Karpas-422 (cell line): ENCODE measurements around the gene GNG3. TPM values are rescaled to one million over a fixed set of nuclear protein-coding genes. Genes with fewer than 3 reads are reported as not detected.
"Not testable (repeated sequence)": the region's sequence is repeated elsewhere in the genome, so short reads cannot be mapped to it uniquely, and the experiment has no call there.

Source experiments
- DNase-seq: peaks from one replicate; pipeline ENCODE4 v3.0.0-alpha.2; 2015
- H2AFZ ChIP-seq: fragments of 200-600 bp; sonication (generic); 2 replicates; pipeline ENCODE4 v1.6.1; 2014; ENCODE audit warnings: antibody characterized with exemption, low read length, mixed read lengths
- H3K27ac ChIP-seq: fragments of 200-600 bp; sonication (generic); 2 replicates; pipeline ENCODE4 v1.5.1; 2014; ENCODE audit warnings: mild to moderate bottlenecking, low read length, moderate library complexity
- H3K27me3 ChIP-seq: fragments of 200-600 bp; sonication (generic); 2 replicates; pipeline ENCODE4 v1.6.1; 2014; ENCODE audit warnings: low read length, mixed read lengths
- H3K36me3 ChIP-seq: fragments of 200-600 bp; sonication (generic); 2 replicates; pipeline ENCODE4 v1.6.1; 2014; ENCODE audit warnings: low read length, mixed read lengths; ENCODE audit not compliant: insufficient read depth
- H3K4me1 ChIP-seq: fragments of 200-600 bp; sonication (generic); 2 replicates; pipeline ENCODE4 v1.6.1; 2014; ENCODE audit warnings: mild to moderate bottlenecking, low read length, mixed read lengths
- H3K4me2 ChIP-seq: fragments of 200-600 bp; sonication (generic); 2 replicates; pipeline ENCODE4 v1.6.1; 2014; ENCODE audit warnings: low read length, low read depth, mild to moderate bottlenecking; ENCODE audit not compliant: poor library complexity, severe bottlenecking
- H3K4me3 ChIP-seq: fragments of 200-600 bp; sonication (generic); 2 replicates; pipeline ENCODE4 v1.5.1; 2014; ENCODE audit warnings: mild to moderate bottlenecking, antibody characterized with exemption, low read length, mixed read lengths
- H3K79me2 ChIP-seq: fragments of 200-600 bp; sonication (generic); 2 replicates; pipeline ENCODE4 v1.6.1; 2014; ENCODE audit warnings: mild to moderate bottlenecking, low read length, mixed read lengths
- H3K9ac ChIP-seq: fragments of 200-600 bp; sonication (generic); 2 replicates; pipeline ENCODE4 v1.6.0; 2014; ENCODE audit warnings: low read length
- H3K9me2 ChIP-seq: fragments of 200-600 bp; sonication (generic), shearing (Covaris generic); replicated peaks from 2 replicates; pipeline ENCODE4 v1.6.0; 2014; ENCODE audit warnings: mild to moderate bottlenecking, low read length, moderate library complexity; ENCODE audit not compliant: insufficient read depth
- H3K9me3 ChIP-seq: fragments of 300-700, 200-600 bp; sonication (generic); 2 replicates; pipeline ENCODE4 v1.6.1; 2014; ENCODE audit warnings: low read length, mixed read lengths
- H4K20me1 ChIP-seq: fragments of 200-600 bp; sonication (generic); 2 replicates; pipeline ENCODE4 v1.6.1; 2014; ENCODE audit warnings: mild to moderate bottlenecking, antibody characterized with exemption, low read length, low read depth; ENCODE audit not compliant: insufficient read depth
- total RNA-seq: library from RNA; depleted of rRNA; stranded (reverse); fragments of >200 nt; shearing (Covaris generic); gene quantifications from 2 replicates; pipeline ENCODE4 v1.2.3, GENCODE V29; 2014; ENCODE audit warnings: low replicate concordance

GNG3 gene
- total RNA-seq, 1 experiment from 2014 or later = not detected

DNA sequence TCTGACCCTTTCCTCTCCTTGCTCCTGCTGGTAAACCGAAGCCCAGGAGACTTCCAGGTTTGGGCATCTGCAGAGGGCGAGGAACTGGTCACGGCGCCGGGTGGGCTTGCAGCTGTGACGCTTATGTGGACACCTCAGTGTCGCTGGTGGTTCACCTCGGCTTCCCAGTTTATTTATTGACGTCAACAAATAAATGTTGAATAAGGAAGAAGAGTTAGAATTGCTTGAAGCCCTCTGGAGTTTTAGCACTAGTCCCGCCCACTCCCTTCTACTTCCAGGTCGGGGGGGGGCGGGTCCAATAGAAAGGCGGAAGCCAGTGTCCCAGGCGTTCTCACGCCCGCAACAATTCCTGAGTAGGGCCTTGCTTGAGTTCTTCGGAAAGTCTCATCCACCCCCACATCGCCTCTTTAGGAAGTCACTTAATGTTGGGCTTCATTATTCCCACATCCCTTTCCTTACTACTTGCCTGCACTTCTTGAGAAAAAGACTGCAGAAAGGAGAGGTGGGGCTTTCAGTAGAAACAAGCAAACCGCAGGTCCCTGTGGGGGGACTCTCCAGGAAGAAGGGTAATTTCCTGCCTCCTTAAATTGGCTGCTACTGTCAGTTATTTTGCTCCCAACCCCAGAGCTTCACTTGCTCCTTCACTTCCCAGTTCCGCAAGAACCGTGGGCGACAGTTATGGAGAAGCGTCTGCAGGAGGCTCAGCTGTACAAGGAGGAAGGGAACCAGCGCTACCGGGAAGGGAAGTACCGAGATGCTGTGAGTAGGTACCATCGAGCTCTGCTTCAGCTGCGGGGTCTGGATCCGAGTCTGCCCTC is 20.9 kb downstream of the GNG3 start, which contains the start of gene TTC9C:
Gene TTC9C (plus strand): TSS at position 316 of the 818 bp plus-strand sequence. CDS start 363 bp downstream, at position 679.
- peak within 1 kb of the TSS; percentile 89 for H3K4me3 ChIP-seq
- no peaks in the 10 kb centered on the region for H3K9me2 ChIP-seq
- H3K27me3 ChIP-seq = no peaks in the 10 kb centered on the region
- H3K4me2 ChIP-seq = peak within 1 kb of the TSS; percentile 89
- peak within 1 kb of the TSS; percentile 94 for H3K27ac ChIP-seq
- H3K9ac ChIP-seq = peak within 1 kb of the TSS; percentile 90
- peak; percentile 93 for DNase-seq
- peaks cover 31% of the 10 kb centered on the region for H3K36me3 ChIP-seq
- peaks cover 25% of the 10 kb centered on the region for H4K20me1 ChIP-seq
- H2AFZ ChIP-seq = peak within 1 kb of the TSS; percentile 68; the same call in 1 of the 2 replicates
- peaks cover 66% of the 10 kb centered on the region for H3K79me2 ChIP-seq
- peaks cover 27% of the 10 kb centered on the region for H3K4me1 ChIP-seq
- H3K9me3 ChIP-seq = no peaks in the 10 kb centered on the region

DNA sequence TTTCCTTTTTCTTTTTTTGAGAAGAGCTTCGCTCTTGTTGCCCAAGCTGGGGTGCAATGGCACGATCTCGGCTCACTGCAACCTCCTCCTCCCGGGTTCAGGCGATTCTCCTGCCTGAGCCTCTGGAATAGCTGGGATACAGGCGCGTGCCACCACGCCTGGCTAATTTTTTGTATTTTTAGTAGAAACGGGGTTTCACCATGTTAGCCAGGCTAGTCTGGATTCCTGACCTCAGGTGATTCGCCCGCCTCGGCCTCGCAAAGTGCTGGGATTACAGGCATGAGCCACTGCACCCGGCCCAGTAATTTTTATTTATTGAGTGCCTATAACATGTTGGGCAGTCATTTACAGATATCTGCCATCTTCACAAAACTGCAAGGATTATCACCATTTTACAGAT is 22.6 kb downstream of the GNG3 start:
- Histone ChIP-seq H3K4me2 (peak overlapping the region; percentile 89), H3K9ac (peak overlapping the region; percentile 90), H3K36me3 (peaks cover 17% of the 10 kb centered on the region), H3K4me3 (peak overlapping the region; percentile 89), H3K79me2 (peaks cover 50% of the 10 kb centered on the region), H4K20me1 (peaks cover 15% of the 10 kb centered on the region), H3K4me1 (peaks cover 16% of the 10 kb centered on the region)
- H2AFZ ChIP-seq, H3K27ac ChIP-seq, H3K9me3 ChIP-seq, H3K27me3 ChIP-seq, DNase-seq, H3K9me2 ChIP-seq: not testable (repeated sequence)

DNA sequence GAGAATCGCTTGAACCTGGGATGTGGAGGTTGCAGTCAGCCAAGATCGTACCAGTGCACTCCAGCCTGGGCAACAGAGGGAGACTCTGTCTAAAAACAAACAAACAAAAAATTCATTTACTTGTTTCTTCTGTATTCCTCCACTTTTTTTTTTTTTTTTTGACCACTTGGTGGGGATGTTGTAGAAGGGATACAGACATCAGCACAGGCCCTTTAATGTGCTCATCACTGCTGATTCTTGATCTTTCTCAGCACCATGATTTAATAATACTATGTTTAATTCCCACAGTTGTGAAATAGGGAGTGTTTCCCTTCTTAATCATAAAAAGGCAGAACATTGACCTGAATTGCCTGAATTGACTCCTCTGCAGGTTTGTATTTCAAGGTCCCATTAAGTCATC is 25.4 kb downstream of the GNG3 start:
- Histone ChIP-seq H3K9ac (no peak overlapping the region), H3K9me2 (no peaks in the 10 kb centered on the region), H3K4me1 (peaks cover 10% of the 10 kb centered on the region), H2AFZ (no peak overlapping the region), H3K9me3 (no peaks in the 10 kb centered on the region), H3K27ac (no peak overlapping the region), H3K4me3 (no peak overlapping the region), H3K36me3 (peaks cover 15% of the 10 kb centered on the region; the same call in 1 of the 2 replicates), H3K27me3 (no peaks in the 10 kb centered on the region), H3K79me2 (peaks cover 33% of the 10 kb centered on the region), H4K20me1 (no peaks in the 10 kb centered on the region), H3K4me2 (no peak overlapping the region)
- DNase-seq = peak; percentile 75

DNA sequence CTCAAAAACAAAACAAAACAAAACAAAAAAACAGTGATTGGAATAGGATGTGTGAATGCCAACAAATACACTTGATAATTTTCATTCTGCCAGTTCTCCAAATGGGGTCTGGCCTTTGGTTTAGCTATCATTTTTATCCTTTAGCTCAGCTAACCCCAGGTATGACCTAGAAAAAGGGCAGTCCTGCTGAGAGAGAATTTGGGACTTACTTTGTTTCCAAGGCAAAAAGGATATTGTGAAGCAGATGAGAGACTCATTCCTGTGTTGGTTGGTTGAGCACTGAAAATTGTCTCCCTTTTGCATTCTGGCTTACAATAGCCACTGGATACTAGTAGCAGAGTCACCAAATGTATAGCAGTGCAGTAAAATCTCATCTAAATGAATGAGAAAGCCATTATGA is 29.7 kb downstream of the GNG3 start:
- Histone ChIP-seq H3K4me2 (no peak overlapping the region), H3K9me3 (no peaks in the 10 kb centered on the region), H3K4me3 (no peak overlapping the region), H3K27me3 (no peaks in the 10 kb centered on the region), H3K36me3 (peaks cover 24% of the 10 kb centered on the region), H3K27ac (no peak overlapping the region), H3K9ac (no peak overlapping the region), H3K79me2 (peaks cover 5% of the 10 kb centered on the region), H3K4me1 (no peaks in the 10 kb centered on the region), H4K20me1 (no peaks in the 10 kb centered on the region), H3K9me2 (no peaks in the 10 kb centered on the region), H2AFZ (no peak overlapping the region)
- no peak for DNase-seq

DNA sequence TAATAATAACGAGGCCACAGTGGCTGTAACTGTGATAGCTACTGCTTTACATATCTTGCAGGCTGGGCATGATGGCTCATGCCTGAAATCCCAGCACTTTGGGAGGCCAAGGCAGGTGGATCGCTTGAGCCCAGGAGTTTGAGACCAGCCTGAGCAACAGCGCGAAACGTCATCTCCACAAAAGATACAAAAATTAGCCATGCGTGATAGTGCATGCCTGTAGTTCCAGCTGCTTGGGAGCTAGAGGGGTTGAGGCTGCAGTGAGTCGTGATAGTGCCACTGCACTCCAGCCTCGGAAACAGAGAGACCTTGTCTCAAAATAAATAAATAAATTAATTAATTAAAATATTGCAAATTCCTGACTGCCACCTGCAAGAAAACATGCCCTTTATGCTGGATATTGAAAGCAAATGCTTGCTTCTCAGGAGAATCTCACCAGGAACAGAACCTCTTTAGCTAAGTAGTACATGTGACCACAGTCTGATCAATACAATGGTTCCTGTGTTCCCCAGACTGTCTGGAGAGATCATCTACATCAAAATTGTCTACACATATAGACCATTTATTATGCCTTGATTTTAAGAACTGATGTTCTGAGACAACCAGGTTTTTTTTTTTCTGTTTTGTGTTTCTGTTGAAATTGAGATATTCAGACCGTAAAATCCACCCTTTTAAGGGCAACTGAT is 40.1 kb downstream of the GNG3 start:
- DNase-seq = no peak
- Histone ChIP-seq H3K27ac (peak overlapping the region; percentile 57), H3K9me2 (no peaks in the 10 kb centered on the region), H3K4me3 (no peak overlapping the region), H3K9ac (peak overlapping the region; percentile 39; the same call in 1 of the 2 replicates), H3K4me1 (peaks cover 11% of the 10 kb centered on the region), H3K9me3 (no peaks in the 10 kb centered on the region), H3K79me2 (peaks cover 8% of the 10 kb centered on the region), H3K27me3 (no peaks in the 10 kb centered on the region), H4K20me1 (no peaks in the 10 kb centered on the region), H3K4me2 (peak overlapping the region; percentile 23), H3K36me3 (no peaks in the 10 kb centered on the region), H2AFZ (peak overlapping the region; percentile 42)

DNA sequence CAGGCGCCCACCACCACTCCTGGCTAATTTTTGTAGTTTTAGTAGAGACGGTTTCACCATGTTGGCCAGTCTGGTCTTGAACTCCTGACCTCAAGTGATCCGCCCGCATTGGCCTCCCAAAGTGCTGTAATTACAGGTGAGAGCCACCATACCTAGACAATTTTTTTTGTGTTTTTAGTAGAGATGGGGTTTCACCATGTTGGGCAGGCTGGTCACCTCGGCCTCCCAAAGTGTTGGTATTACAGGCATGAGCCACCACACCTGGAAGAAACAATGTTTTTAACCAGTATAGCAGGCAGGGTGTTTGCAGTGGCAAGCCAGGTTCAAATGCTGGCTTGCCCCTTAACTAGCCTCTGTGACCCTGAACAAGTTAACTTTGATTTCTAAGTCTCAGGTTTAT is 42.5 kb downstream of the GNG3 start:
- not testable (repeated sequence) for H3K9me2 ChIP-seq, H2AFZ ChIP-seq, H3K4me2 ChIP-seq, H3K4me3 ChIP-seq, DNase-seq, H3K9me3 ChIP-seq, H3K9ac ChIP-seq, H4K20me1 ChIP-seq, H3K27me3 ChIP-seq, H3K27ac ChIP-seq, H3K36me3 ChIP-seq
- Histone ChIP-seq H3K4me1 (peaks cover 27% of the 10 kb centered on the region), H3K79me2 (peaks cover 17% of the 10 kb centered on the region)

DNA sequence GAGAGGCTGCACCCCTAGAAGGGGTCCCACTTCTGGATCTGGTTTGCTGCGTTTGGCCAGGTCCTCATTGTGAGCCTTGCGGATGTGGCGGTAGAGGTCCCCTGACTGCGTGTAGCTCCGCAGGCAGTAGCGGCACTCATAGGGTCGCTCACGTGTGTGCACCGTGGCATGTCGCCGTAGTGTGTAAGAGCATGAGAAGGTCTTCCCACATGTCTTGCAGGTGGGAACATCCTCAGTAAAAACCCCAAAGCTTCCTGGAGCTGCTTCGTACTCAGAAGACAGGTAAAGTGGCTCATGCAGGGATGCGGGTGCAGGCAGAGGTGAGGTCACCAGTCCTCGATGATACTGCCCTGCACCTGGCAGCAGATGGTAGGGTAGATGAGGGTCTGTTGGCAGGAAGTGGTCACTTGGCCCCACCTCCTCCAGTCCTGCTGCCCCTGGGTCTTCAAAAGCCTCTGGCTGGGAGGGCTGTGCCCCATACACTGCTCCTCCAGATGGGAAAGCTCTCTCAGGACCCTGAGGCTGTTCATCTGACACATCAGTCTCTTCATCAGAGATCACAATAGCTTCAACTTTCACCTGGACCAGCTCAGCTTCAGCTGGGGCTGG is 44.8 kb downstream of the GNG3 start:
- Histone ChIP-seq H3K4me2 (peak overlapping the region; percentile 65), H3K27ac (no peak overlapping the region), H3K27me3 (no peaks in the 10 kb centered on the region), H3K79me2 (peaks cover 17% of the 10 kb centered on the region), H3K9me2 (no peaks in the 10 kb centered on the region), H4K20me1 (no peaks in the 10 kb centered on the region), H2AFZ (no peak overlapping the region), H3K9me3 (no peaks in the 10 kb centered on the region), H3K4me1 (peaks cover 26% of the 10 kb centered on the region), H3K36me3 (no peaks in the 10 kb centered on the region), H3K4me3 (no peak overlapping the region), H3K9ac (peak overlapping the region; percentile 17; the same call in 1 of the 2 replicates)
- DNase-seq = no peak
